Sigmoid colon (tissue), 4 donors: ENCODE results near the gene SDR39U1.

Experiments used
- CTCF ChIP-seq, 4 experiments: fragments of 450-650 bp in 3 of 4; fragments of 200-600 bp in 1 of 4; IDR thresholded peaks; one replicate each; pipeline ENCODE4 v1.5.1; 2016 to 2019; ENCODE audit warnings: antibody characterized with exemption in 4 of 4, mild to moderate bottlenecking in 3 of 4, moderate library complexity in 2 of 4
- EP300 ChIP-seq, 4 donors: sonication (generic); formaldehyde crosslinking; IDR thresholded peaks; one replicate each; pipeline ENCODE4 v1.6.1; 2017; ENCODE audit warnings: antibody characterized with exemption in 4 of 4
- POLR2AphosphoS5 ChIP-seq, 4 donors: sonication (generic); formaldehyde crosslinking; IDR thresholded peaks; one replicate each; pipeline ENCODE4 v1.6.1; 2017; ENCODE audit warnings: antibody characterized with exemption in 4 of 4

GRCh38 chr14:24465805-24466204 lies 23.2 kb upstream of the SDR39U1 start:
- TF ChIP-seq EP300 (IDR thresholded peaks at IDR 0.05) (no peak), CTCF (IDR thresholded peaks at IDR 0.05) (no peak), POLR2AphosphoS5 (IDR thresholded peaks at IDR 0.05) (no peak)
